AG04450 (cell line): ENCODE data around the gene PPM1D. TPM values are rescaled to one million over a fixed set of nuclear protein-coding genes. Genes with fewer than 3 reads are reported as not detected.

ENCODE experiments used
- CTCF ChIA-PET: fragments of 300-600, 350-600 bp; formaldehyde crosslinking; extraction: SDS; loops from one replicate; lab custom pipeline; 2022; ENCODE audit warnings: antibody characterized with exemption, inconsistent platforms; lab: Charles Lee
- POLR2A ChIA-PET: fragments of 350-600 bp; formaldehyde crosslinking; extraction: SDS; loops from one replicate; lab custom pipeline; 2021; ENCODE audit warnings: antibody characterized with exemption, inconsistent platforms; lab: Yijun Ruan, JAX
- DNase-seq: peaks from one replicate; pipeline ENCODE4 v3.0.0-alpha.2; 2011; ENCODE audit warnings: low read depth, low spot score
- H3K27ac ChIP-seq: one replicate; pipeline ENCODE4 v1.5.1; 2012; ENCODE audit warnings: low read depth, low read length, control low read depth
- H3K27me3 ChIP-seq: one replicate; pipeline ENCODE4 v1.6.0; 2012; ENCODE audit warnings: low read length; ENCODE audit not compliant: control insufficient read depth, insufficient read depth
- H3K4me3 ChIP-seq: 2 replicates; pipeline ENCODE4 v1.5.1; 2011; ENCODE audit warnings: mild to moderate bottlenecking, low read depth, low read length, control low read depth
- H3K9me3 ChIP-seq: 2 replicates; pipeline ENCODE4 v1.5.1; 2012; ENCODE audit warnings: low read length; ENCODE audit not compliant: control insufficient read depth, insufficient read depth
- CTCF ChIP-seq: IDR thresholded peaks from 2 replicates; pipeline ENCODE4 v1.5.1; 2011; ENCODE audit warnings: low read depth, low read length, control low read depth, inconsistent platforms
- polyA plus RNA-seq: library from polyadenylated mRNA; depleted of rRNA; stranded (reverse); fragments of >200 nt; gene quantifications from 2 replicates; pipeline ENCODE4 v1.2.3, GENCODE V29; 2011

Gene PPM1D
- polyA plus RNA-seq, 1 experiment: 12.2 TPM

GRCh38 chr17:60599220-60599619 is 773 bp upstream of the PPM1D start:
- no peak for DNase-seq
- Histone ChIP-seq H3K27me3 (no peaks in the 10 kb centered on the region), H3K9me3 (no peaks in the 10 kb centered on the region; the same call in 1 of the 2 replicates), H3K4me3 (peak overlapping the region; percentile 87), H3K27ac (peak overlapping the region; percentile 94)
- TF ChIP-seq CTCF: no peak
- ChIA-PET CTCF (interaction anchor here (1.1 to 4.3 kb wide), 2 partner anchors 22 to 40 kb away, joined by 6 to 32 read pairs; no protein-coding TSS in a partner anchor), POLR2A (interaction anchor here (0.7 to 1.5 kb wide), 15 partner anchors 8 to 207 kb away, joined by 3 to 10 read pairs (median 4); partner anchors contain the start of genes APPBP2, BCAS3 and USP32)

- peak overlapping the region; percentile 85 for H3K27ac ChIP-seq
- DNase-seq: peak; percentile 70
- H3K4me3 ChIP-seq: peak overlapping the region; percentile 99
- no peaks in the 10 kb centered on the region; the same call in 1 of the 2 replicates for H3K9me3 ChIP-seq
- TF ChIP-seq CTCF: peak; percentile 89
- POLR2A ChIA-PET: interaction anchor here (0.5 to 1.5 kb wide), 12 partner anchors 9 to 797 kb away, joined by 3 to 10 read pairs (median 4); partner anchors contain the start of genes APPBP2 and USP32
- H3K27me3 ChIP-seq: no peaks in the 10 kb centered on the region
- CTCF ChIA-PET: interaction anchor here (0.5 to 4.3 kb wide), 19 partner anchors 10 to 150 kb away, joined by 3 to 32 read pairs (median 4); no protein-coding TSS in a partner anchor
These were observed 775 bp downstream of the PPM1D start for GRCh38 chr17:60600490-60601446.

- Histone ChIP-seq H3K4me3 (peak overlapping the region; percentile 99), H3K9me3 (no peaks in the 10 kb centered on the region; the same call in 1 of the 2 replicates), H3K27ac (peak overlapping the region; percentile 55), H3K27me3 (no peaks in the 10 kb centered on the region)
- DNase-seq: peak; percentile 56
- POLR2A ChIA-PET: interaction anchor here (0.5 to 1.2 kb wide), 4 partner anchors 18 to 98 kb away, joined by 3 to 4 read pairs (median 4); no protein-coding TSS in a partner anchor
- CTCF ChIA-PET: interaction anchor here (0.6 to 4.3 kb wide), 21 partner anchors 11 to 885 kb away, joined by 3 to 32 read pairs (median 4); no protein-coding TSS in a partner anchor
- TF ChIP-seq CTCF: no peak
These were observed 1.7 kb downstream of the PPM1D start for GRCh38 chr17:60601447-60602384.

GRCh38 chr17:60602385-60602742 is 2.4 kb downstream of the PPM1D start:
- no peak for TF ChIP-seq CTCF
- Histone ChIP-seq H3K27ac (peak overlapping the region; percentile 31), H3K4me3 (peak overlapping the region; percentile 99), H3K27me3 (no peaks in the 10 kb centered on the region), H3K9me3 (no peaks in the 10 kb centered on the region; the same call in 1 of the 2 replicates)
- ChIA-PET POLR2A (interaction anchor here (0.6 to 1.2 kb wide), 4 partner anchors 17 to 99 kb away, joined by 3 to 4 read pairs (median 4); no protein-coding TSS in a partner anchor), CTCF (interaction anchor here (0.6 to 4.3 kb wide), 7 partner anchors 23 to 884 kb away, joined by 3 to 32 read pairs (median 4); no protein-coding TSS in a partner anchor)
- DNase-seq: no peak
